Panc1 (cell line): ENCODE measurements around the gene ASTN2. TPM values are rescaled to one million over a fixed set of nuclear protein-coding genes. Genes with fewer than 3 reads are reported as not detected.

Source experiments
- ATAC-seq: fragments of 200-7000 bp; cut with Tn5 transposase; 2 replicates; pipeline ENCODE4 v1.9.1; 2020; ENCODE audit warnings: mild to moderate bottlenecking, moderate library complexity
- BruUV-seq: library from RNA; stranded (reverse); fragments of 400-500 nt; replicated peaks from 2 replicates; lab custom pipeline; 2021; lab: Mats Ljungman, UMichigan
- CTCF ChIA-PET: fragments of 300-600 bp; sonication (Branson Sonifier 250); formaldehyde crosslinking; loops from one replicate; lab custom pipeline; 2022; ENCODE audit warnings: antibody characterized with exemption; lab: Charles Lee
- POLR2A ChIA-PET: fragments of 300-600 bp; sonication (Branson Sonifier 250); formaldehyde crosslinking; loops from one replicate; lab custom pipeline; 2022; ENCODE audit warnings: antibody characterized with exemption; lab: Charles Lee
- DNase-seq: peaks from one replicate; pipeline ENCODE4 v3.0.0-alpha.2; 2010; ENCODE audit warnings: low read depth, low spot score
- H3K27ac ChIP-seq: 2 replicates; pipeline ENCODE4 v1.5.1; 2011; ENCODE audit warnings: mild to moderate bottlenecking, low read length, inconsistent platforms
- H3K27me3 ChIP-seq: fragments of 200-500 bp; sonication (Bioruptor generic); 2 replicates; pipeline ENCODE4 v1.6.0; 2014; ENCODE audit warnings: low read length, inconsistent platforms; ENCODE audit not compliant: control insufficient read depth, insufficient read depth
- H3K36me3 ChIP-seq: fragments of 200-500 bp; sonication (Bioruptor generic); 2 replicates; pipeline ENCODE4 v1.5.1; 2014; ENCODE audit warnings: inconsistent platforms, mild to moderate bottlenecking, low read length, moderate library complexity; ENCODE audit not compliant: control insufficient read depth, insufficient read depth
- H3K4me1 ChIP-seq: 2 replicates; pipeline ENCODE4 v1.5.1; 2011; ENCODE audit warnings: inconsistent platforms, mild to moderate bottlenecking, low read length, moderate library complexity; ENCODE audit not compliant: control insufficient read depth, insufficient read depth
- H3K4me3 ChIP-seq, 2 experiments: 2 replicates each; pipeline ENCODE4 v1.5.1; 2011 to 2012; ENCODE audit warnings: low read depth in 2 of 2, low read length in 2 of 2, mild to moderate bottlenecking in 2 of 2, inconsistent platforms in 1 of 2, moderate library complexity in 1 of 2
- H3K9me3 ChIP-seq: fragments of 200-500 bp; sonication (Bioruptor generic); 2 replicates; pipeline ENCODE4 v1.5.1; 2014; ENCODE audit warnings: low read depth, mild to moderate bottlenecking, inconsistent platforms, low read length, moderate library complexity; ENCODE audit not compliant: control insufficient read depth, insufficient read depth
- POLR2AphosphoS5 ChIP-seq: IDR thresholded peaks from 2 replicates; pipeline ENCODE4 v1.6.1; 2012; ENCODE audit warnings: mild to moderate bottlenecking, low read depth, low read length, moderate library complexity
- SIN3A ChIP-seq: IDR thresholded peaks from 2 replicates; pipeline ENCODE4 v1.6.1; 2012; ENCODE audit warnings: low read depth, mild to moderate bottlenecking, low read length, moderate library complexity, borderline replicate concordance; ENCODE audit not compliant: insufficient read depth
- TCF7L2 ChIP-seq: IDR thresholded peaks from 2 replicates; pipeline ENCODE4 v1.6.1; 2011; ENCODE audit warnings: mild to moderate bottlenecking, low read depth, low read length, inconsistent platforms
- in situ Hi-C: cut with HindIII; loops from 2 replicates; pipeline ENCODE4 v1.10.0; 2016; ENCODE audit warnings: low sequenced_read_pairs, low pct_unique_long_range_greater_than_20kb
- intact Hi-C: fragments of 100-400 bp; cut with micrococcal nuclease; formaldehyde crosslinking; loops from one replicate; pipeline ENCODE4 v1.10.0; 2022; ENCODE audit not compliant: unreplicated experiment
- total RNA-seq: library from RNA; stranded (reverse); gene quantifications from one replicate; pipeline ENCODE4 v1.2.1, GENCODE V29; 2021; ENCODE audit not compliant: unreplicated experiment
- TF ChIP-seq, protein P1 (sequence below), 2 experiments: IDR thresholded peaks; 2 replicates each; pipeline ENCODE4 v1.6.1; 2011 to 2012; ENCODE audit warnings: low read depth in 2 of 2, control low read depth in 1 of 2, low read length in 1 of 2, mild to moderate bottlenecking in 1 of 2, moderate library complexity in 1 of 2; ENCODE audit not compliant: insufficient read depth in 1 of 2
- TF ChIP-seq, protein P2 (sequence below): fragments of 450-650 bp; IDR thresholded peaks from 2 replicates; pipeline ENCODE4 v1.5.1; 2017; ENCODE audit warnings: mild to moderate bottlenecking

The ASTN2 gene
- total RNA-seq, 1 experiment from 2014 or later, result 3.9 TPM

GRCh38 chr9:117156144-117156688 lies 258.6 kb downstream of the ASTN2 start:
- Histone ChIP-seq H3K27me3 (no peaks in the 10 kb centered on the region), H3K4me1 (no peaks in the 10 kb centered on the region), H3K9me3 (no peaks in the 10 kb centered on the region), H3K4me3 (no peak overlapping the region), H3K27ac (no peak overlapping the region), H3K36me3 (no peaks in the 10 kb centered on the region)
- ATAC-seq (no peak), DNase-seq (no peak)
- no peak for TF ChIP-seq POLR2AphosphoS5
- no peak for TF ChIP-seq TCF7L2
- TF ChIP-seq, protein P1, sequence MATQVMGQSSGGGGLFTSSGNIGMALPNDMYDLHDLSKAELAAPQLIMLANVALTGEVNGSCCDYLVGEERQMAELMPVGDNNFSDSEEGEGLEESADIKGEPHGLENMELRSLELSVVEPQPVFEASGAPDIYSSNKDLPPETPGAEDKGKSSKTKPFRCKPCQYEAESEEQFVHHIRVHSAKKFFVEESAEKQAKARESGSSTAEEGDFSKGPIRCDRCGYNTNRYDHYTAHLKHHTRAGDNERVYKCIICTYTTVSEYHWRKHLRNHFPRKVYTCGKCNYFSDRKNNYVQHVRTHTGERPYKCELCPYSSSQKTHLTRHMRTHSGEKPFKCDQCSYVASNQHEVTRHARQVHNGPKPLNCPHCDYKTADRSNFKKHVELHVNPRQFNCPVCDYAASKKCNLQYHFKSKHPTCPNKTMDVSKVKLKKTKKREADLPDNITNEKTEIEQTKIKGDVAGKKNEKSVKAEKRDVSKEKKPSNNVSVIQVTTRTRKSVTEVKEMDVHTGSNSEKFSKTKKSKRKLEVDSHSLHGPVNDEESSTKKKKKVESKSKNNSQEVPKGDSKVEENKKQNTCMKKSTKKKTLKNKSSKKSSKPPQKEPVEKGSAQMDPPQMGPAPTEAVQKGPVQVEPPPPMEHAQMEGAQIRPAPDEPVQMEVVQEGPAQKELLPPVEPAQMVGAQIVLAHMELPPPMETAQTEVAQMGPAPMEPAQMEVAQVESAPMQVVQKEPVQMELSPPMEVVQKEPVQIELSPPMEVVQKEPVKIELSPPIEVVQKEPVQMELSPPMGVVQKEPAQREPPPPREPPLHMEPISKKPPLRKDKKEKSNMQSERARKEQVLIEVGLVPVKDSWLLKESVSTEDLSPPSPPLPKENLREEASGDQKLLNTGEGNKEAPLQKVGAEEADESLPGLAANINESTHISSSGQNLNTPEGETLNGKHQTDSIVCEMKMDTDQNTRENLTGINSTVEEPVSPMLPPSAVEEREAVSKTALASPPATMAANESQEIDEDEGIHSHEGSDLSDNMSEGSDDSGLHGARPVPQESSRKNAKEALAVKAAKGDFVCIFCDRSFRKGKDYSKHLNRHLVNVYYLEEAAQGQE (IDR thresholded peaks at IDR 0.05; ENCODE audit: insufficient read depth in 1 of 2, low read depth in 2 of 2, low read length in 1 of 2), result no peak
- no peak for TF ChIP-seq SIN3A
- TF ChIP-seq, protein P2, sequence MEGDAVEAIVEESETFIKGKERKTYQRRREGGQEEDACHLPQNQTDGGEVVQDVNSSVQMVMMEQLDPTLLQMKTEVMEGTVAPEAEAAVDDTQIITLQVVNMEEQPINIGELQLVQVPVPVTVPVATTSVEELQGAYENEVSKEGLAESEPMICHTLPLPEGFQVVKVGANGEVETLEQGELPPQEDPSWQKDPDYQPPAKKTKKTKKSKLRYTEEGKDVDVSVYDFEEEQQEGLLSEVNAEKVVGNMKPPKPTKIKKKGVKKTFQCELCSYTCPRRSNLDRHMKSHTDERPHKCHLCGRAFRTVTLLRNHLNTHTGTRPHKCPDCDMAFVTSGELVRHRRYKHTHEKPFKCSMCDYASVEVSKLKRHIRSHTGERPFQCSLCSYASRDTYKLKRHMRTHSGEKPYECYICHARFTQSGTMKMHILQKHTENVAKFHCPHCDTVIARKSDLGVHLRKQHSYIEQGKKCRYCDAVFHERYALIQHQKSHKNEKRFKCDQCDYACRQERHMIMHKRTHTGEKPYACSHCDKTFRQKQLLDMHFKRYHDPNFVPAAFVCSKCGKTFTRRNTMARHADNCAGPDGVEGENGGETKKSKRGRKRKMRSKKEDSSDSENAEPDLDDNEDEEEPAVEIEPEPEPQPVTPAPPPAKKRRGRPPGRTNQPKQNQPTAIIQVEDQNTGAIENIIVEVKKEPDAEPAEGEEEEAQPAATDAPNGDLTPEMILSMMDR, result no peak
- in situ Hi-C loops (no loop called here), intact Hi-C loops (no loop called here)
- CTCF ChIA-PET, result no interaction called here
- BruUV-seq, result no TSS peak
- POLR2A ChIA-PET, result no interaction called here

DNA sequence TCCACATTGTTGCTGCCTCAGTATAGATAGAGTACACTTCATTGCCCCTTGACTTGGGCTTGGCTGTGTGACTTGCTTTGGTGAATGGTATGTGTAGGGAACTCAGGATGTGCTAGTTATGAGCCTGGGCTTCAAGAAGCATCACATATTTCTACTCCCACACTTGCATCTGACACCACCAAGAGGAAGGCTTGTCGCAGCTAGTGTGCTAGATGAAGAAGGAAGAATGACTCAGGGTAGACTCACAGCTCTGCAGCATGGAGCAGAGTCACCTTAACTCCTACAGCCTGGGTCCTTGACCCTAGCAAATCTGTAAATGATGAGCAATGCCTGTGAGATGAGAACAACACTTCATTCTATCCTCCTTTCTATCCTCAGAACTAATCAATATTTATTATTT lies 261.8 kb downstream of the ASTN2 start:
- TF ChIP-seq SIN3A, result no peak
- TF ChIP-seq, protein P1 (IDR thresholded peaks at IDR 0.05; ENCODE audit: insufficient read depth in 1 of 2, low read depth in 2 of 2, low read length in 1 of 2), result no peak
- in situ Hi-C loops, result no loop called here
- ChIA-PET CTCF (no interaction called here), POLR2A (no interaction called here)
- Histone ChIP-seq H3K27me3 (no peaks in the 10 kb centered on the region), H3K27ac (no peak overlapping the region), H3K4me3 (no peak overlapping the region), H3K36me3 (no peaks in the 10 kb centered on the region), H3K4me1 (no peaks in the 10 kb centered on the region), H3K9me3 (no peaks in the 10 kb centered on the region)
- no peak for DNase-seq
- intact Hi-C loops, result no loop called here
- ATAC-seq, result no peak
- no TSS peak for BruUV-seq
